ENCODE measurements around the gene CCDC70.

Gene CCDC70

DNA sequence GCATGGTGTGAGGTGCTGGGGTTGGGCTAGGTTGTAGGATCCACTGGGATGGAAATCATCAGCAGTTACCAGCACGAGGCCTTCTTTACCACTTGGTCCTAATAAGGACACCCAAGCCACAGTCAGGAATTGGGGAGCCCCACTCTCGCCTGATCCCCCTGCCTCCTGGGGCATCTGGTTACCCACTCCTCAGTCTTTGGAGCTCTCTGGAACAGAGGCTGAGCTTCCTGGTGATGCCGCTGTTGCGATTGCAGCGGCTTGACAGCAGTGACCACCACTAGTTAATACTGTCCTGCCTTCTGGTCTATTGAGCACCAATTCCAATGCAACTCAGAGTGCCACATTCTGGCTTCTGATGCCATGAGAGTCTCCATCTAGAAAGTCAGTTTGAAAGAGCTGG, 30.2 kb upstream of the CCDC70 start:
- no peak for DNase-seq

DNA sequence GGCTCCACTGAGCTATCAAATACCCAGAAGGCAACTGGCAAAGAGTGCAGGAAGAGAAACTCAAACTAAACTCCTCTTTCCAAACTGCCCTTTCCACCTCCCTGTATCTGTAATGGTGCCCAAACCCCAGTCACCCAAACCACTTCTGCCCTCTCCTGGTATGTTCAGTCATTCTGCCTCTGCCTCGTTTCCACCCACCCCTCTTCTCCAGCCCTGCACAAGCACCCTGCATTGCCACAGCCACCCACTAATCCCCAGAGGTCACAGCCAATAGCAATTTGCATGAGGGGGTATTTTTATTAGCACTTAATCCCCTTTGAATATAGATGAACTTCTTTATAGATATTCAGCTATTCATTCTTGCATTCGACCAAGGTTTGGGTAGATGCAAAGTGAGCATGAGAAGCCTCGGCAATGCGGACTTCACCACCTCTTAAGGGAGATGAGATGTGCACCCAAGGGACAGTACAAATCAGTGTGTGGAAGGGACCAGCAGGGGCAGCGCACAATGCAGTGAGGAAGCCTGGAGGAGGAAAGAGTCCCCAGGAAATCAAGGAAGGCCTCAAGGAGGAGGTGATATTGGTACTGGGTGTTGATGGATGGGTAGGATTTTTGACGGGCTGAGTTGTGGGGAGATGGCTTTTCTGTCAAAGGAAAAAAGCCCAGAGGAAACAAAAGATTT, 29.2 kb upstream of the CCDC70 start:
- DNase-seq, result no peak

DNA sequence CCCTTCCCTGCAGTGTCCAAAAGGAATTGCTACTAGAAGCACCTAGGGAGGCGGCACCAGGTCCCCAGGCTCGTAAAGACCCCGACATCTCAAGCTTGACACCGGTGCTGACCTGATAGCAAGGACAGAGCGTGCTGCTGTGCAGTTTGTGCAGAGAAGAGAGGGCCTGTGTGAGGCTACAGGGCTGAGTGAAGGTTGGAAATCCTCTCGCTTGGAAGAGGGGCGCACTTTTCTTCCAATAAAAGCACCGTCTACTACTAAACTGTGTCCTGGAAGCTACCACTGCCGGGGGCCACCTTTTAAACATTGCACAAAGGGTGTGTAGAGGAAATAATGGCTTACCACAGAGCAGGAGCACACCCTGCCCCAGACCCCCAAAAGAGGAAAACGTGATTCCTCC, 27.8 kb upstream of the CCDC70 start:
- no peak for DNase-seq

DNA sequence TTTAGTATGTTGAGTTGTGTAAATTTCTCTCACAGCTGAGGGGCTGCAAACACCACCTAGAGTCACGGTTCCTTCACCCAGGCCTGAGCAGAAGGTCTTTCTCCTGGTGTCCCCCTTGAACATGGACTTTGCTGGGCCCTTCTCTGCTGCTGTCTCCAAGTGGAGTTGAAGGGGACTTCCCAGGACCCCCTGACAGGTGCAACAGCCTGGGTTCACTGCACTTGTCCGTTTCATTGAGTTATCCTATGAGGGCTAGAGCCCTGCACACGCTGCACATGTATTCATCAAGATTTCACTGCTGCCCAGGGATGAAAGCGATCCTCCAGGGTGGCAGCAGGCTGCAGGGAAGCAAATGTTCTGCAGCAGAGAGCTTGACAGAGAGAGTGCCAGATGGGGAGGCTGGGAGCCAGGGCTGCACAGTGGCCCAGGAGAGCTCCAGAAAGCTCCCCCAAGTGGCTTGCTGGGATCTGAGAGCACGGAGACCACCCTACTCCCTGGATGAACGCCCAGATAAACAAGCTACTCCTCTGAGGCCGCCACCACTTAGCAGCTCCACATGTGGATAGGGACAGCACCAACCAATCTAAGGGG, 27.1 kb upstream of the CCDC70 start:
- DNase-seq, result no peak

DNA sequence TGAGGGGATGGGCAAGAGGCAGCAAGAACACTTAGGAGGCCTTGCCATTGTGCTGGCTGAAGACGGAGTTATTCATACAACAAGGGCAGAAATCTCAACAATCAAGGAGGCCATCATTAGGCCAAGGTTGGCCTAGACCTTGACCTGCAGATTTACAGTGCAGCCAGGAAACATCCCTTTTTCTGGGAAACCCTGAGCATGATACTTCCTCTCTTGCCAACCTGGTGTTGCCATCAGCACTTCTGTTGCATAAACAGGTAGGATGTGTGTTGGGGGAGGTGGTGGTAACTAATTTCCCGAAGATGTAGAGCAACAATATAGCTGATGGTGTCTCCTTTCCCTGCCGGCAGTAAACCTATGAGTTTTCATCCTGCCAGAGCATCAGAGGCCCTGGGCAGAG, 24.8 kb upstream of the CCDC70 start:
- DNase-seq, result no peak

- DNase-seq, result no peak
Measured at GRCh38 chr13:51838240-51838846, 23.4 kb upstream of the CCDC70 start.

GRCh38 chr13:51839711-51840540, 21.8 kb upstream of the CCDC70 start:
- DNase-seq, result no peak

GRCh38 chr13:51840917-51841316, 20.9 kb upstream of the CCDC70 start:
- DNase-seq, result no peak

DNA sequence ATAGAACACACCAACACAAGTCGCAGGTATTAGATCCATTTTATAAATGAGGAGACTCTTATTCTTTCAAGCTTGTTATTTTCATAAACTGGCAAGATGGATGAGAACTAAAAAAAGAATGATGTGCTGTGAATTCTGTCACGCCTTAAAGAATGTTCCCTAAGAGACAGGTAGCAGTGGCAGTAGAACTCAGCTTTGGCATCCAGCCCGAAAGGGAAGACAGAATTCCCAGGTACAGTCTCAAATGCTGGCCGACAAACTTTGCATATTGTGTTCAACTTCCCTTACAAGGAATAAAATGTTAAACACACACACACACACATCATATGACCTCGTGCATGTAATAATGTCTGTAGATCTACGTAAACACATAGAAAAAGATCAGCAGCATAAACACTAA, 20.0 kb upstream of the CCDC70 start:
- DNase-seq, result no peak

GRCh38 chr13:51843529-51843928, 18.2 kb upstream of the CCDC70 start:
- DNase-seq, result no peak

DNA sequence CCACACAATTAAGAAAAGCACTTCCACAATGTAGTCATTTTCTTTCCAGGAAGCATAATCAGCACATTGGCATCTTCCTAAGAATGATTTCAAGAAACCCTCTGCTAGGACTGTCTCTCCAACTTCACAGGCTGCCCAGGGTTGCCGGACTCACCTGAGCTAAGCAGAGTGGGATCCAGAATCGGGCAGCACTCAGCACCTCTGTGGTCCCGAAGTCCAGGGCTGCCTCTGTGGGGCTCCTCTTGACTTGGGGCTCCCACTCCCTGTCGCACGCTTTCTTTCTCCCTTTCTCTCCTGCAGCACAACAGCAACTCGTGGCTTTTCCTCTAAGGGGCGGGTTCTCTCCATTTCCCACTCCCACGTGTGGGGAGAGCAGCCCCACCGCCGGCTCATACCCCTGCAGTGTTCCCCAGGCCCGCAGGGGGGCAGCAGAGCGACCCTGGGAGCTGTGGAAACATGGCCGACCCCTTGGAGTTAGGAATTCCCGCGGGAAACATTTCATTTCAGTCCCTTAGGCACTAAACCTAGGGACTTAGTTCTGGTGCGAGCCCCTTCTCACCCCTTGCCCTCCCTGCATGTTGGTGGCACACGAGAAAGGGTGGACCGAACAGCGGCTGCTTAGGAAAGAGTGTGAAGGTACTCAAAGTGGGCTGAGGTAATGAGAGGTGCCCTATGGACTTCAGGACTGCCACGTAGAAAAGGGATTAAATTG, 16.8 kb upstream of the CCDC70 start, which contains the start of gene TMEM272:
TSS of gene TMEM272 (minus strand) at position 316 of the 712 bp plus-strand sequence. CDS start 6,647 bp downstream, outside the sequence.
- DNase-seq, result peak; percentile 60 to 62

DNA sequence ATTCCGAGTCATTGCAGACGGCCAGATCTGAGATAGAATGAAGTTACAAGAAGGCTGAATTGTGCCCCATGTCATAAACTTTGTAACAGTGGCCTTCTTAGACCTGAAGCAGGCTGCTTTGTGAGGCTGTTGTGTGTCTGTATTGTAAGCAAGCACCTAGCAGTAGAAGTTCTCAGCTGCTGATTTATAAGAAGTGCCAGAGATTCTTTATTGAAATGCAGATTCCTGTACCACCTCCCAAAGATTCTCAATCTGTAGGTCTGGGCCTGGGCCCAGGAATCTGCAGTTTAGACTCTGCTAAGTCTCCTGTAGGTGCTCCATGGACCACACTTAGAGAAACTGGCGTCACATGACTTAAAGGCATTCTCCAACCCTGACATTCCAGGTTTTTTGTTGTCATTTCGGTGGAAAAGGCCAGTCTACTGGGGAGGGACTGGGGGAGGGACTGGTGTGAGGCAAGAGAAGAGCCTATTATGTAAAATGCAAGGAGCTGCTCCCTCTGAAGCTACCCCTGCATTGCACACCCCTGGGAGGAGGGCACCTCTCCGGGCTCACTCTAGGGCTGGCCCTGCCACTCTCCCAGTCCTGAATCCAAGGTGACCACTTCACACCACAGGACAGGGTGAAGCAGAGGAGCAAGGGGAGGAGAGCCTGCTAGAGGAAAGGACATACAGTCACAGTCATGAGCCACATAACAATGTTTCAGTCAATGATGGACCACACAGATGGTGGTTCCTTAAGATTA, 16.0 kb upstream of the CCDC70 start:
- no peak for DNase-seq

GRCh38 chr13:51846756-51847155, 15.0 kb upstream of the CCDC70 start:
- DNase-seq, result no peak

DNA sequence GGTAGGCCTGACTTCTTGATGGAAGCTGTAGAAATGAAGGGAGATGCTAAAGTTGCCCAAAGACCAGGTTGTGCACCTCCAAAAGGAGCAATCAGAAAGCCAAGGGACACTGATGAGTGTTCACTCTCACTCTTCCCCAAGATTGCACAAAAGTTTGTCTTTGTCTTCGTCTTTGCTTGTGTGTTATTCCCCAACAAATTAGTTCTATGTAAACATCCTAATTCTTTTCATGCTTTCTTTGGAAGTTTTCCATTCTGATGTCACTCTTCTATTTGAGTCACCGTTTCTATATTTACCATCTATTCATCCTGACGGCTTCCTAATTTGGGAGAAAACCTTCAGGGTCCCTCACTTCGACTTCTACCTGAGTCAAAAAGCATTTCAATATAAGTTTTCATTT, 13.1 kb upstream of the CCDC70 start:
- no peak for DNase-seq

GRCh38 chr13:51849145-51850101, 12.3 kb upstream of the CCDC70 start:
- DNase-seq, result peak in 1 of 2 donors; percentile 40

DNA sequence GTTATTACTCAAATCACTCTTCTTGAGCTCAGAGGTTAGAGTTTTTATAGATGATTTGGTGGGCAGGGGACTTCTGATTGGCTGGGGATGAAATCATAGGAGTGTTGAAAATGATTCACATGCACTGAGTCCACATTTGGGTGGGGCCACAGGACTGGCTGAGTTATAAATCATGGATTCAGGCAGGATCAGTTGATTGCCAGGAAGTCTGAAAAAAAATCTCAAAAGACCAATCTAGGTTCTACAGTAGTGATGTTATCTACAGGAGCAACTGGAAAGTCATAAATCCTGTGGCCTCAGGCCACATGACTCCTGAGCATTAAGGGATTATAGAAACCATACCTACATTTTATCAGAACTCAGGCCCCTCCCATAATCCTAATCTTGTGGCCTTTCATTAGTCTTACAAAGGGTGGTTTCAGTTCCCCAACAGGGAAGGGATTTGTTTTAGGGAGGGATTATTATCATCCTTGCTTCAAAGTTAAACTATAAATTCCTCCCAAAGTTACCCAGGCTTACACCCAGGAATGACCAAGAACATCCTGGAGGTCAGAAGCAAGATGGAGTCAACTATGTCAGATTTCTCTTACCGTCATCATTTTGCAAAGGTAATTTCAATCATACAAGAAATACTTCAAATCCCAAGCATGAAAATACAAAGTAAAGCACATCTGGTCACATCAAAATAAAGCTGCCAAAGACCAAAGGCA, 5.6 kb upstream of the CCDC70 start:
- no peak for DNase-seq

DNA sequence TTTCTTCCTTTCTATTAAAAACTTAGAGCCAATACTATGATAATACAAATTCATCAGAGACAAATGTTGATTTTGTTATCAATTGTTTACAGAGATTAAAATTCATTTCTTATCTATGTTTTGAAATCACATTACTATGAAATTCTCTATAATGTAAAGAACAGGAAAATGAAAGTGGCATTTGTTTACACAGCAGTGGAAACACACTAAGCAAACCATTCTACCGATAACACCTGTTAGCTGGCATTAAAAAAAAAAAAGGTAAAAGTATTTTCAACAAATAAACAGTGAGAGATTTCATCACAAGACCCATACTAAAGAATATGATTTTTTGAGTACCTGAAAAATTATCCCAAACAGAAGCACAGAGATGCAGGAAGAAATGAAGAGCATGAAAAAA, 4.8 kb upstream of the CCDC70 start:
- DNase-seq, result no peak

DNA sequence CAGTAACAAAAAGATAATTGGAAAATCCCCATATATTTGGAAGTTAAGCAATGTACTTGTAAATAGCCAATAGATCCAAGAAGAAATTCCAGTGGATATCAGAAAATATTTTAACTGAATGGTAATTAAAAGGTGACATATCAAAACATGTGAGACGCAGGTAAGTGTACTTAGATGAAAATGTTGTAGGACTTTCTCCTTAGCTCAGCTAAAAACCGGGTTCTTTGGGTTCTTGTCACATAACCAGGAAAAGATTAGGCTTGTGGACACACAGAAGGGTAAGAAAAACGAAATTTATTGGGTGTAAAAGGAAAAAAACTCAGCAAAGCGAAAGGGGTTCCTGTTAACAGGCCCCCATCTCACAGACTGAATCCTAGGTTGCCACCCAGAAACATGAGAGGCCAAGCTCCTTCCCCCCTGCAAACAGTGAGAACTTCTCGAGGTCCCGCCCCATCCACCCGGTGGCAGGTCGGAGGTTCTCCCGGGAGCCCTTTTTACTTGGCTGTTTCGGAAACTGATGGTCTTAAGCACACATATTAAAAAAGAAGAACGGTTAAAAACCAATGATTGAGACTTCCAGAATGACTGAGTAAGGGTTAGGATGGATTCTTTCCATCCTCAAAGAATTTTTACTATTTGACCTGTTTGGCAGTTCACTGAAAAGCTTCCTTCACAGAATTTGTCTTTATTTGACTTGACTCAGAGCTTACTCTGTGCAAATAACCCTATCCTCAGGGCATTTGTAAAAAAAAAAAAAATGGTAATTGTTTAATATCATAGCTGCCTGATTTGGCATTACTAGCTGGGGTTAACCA, 3.1 kb upstream of the CCDC70 start:
- no peak for DNase-seq

DNA sequence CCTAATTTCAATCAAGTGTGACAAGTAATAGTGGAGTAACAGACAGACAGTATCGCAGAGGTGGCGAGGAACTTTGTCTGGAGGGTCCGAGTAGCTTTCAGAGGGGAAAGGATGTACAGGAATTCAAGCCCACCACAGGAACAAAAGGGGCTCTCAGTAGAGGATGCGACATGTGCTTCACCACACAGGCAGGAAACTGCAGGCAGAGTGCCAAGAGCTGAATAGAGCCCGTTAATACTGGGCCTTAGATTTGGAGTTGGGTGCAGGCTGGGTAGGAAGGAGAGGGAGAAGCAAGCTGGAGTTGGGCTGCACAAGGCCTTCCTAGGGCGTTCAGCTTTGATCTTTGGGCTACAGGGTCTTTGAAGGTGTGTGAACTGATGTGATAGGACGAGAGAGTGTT, 1.2 kb downstream of the CCDC70 start:
- DNase-seq, result no peak
